NCI-H524 treated with DMSO at 0.1 percent for 48 hours (cell line): ENCODE data around the gene SYNPO2.

ENCODE experiments used
- DNase-seq: peaks from one replicate; lab custom pipeline; 2025; lab: John Stamatoyannopoulos, UW

SYNPO2 gene

GRCh38 chr4:119068529-119068962, 179.9 kb downstream of the SYNPO2 start:
- no peak for DNase-seq

- no peak for DNase-seq
Observed at GRCh38 chr4:119070301-119070700, 181.6 kb downstream of the SYNPO2 start.

- DNase-seq: no peak
Observed at GRCh38 chr4:119080721-119081541, 192.3 kb downstream of the SYNPO2 start.

GRCh38 chr4:119081542-119081859, 192.8 kb downstream of the SYNPO2 start:
- DNase-seq: no peak

- no peak for DNase-seq
Observed at GRCh38 chr4:119081943-119082342, 193.3 kb downstream of the SYNPO2 start.

- DNase-seq: peak; percentile 76
Observed at GRCh38 chr4:119082661-119083060, 194.0 kb downstream of the SYNPO2 start.

GRCh38 chr4:119084513-119084912, 195.9 kb downstream of the SYNPO2 start:
- no peak for DNase-seq

GRCh38 chr4:119087121-119087520, 198.5 kb downstream of the SYNPO2 start:
- no peak for DNase-seq

GRCh38 chr4:119087656-119088055, 199.0 kb downstream of the SYNPO2 start:
- DNase-seq: no peak

GRCh38 chr4:119093042-119093827, 204.6 kb downstream of the SYNPO2 start:
- DNase-seq: no peak

- DNase-seq: no peak
Observed at GRCh38 chr4:119097282-119097900, 208.7 kb downstream of the SYNPO2 start.

GRCh38 chr4:119098306-119098705, 209.7 kb downstream of the SYNPO2 start:
- no peak for DNase-seq

GRCh38 chr4:119099227-119099810, 210.7 kb downstream of the SYNPO2 start:
- DNase-seq: no peak

GRCh38 chr4:119100655-119101054, 212.0 kb downstream of the SYNPO2 start:
- DNase-seq: no peak

GRCh38 chr4:119103263-119103662, 214.6 kb downstream of the SYNPO2 start:
- DNase-seq: no peak

- DNase-seq: no peak
Observed at GRCh38 chr4:119104644-119105273, 216.1 kb downstream of the SYNPO2 start.

- DNase-seq: no peak
Observed at GRCh38 chr4:119105605-119106004, 217.0 kb downstream of the SYNPO2 start.

GRCh38 chr4:119106036-119107000, 217.7 kb downstream of the SYNPO2 start:
- DNase-seq: no peak

GRCh38 chr4:119110121-119110520, 221.5 kb downstream of the SYNPO2 start:
- no peak for DNase-seq
